ENCODE results near the gene PDYN. TPM values are rescaled to one million over a fixed set of nuclear protein-coding genes. Genes with fewer than 3 reads are reported as not detected.
"Not testable (repeated sequence)": the region's sequence is repeated elsewhere in the genome, so short reads cannot be mapped to it uniquely, and the experiment has no call there.

Gene PDYN
- not detected for polyA plus RNA-seq

- no peaks in the 10 kb centered on the region for H3K36me3 ChIP-seq (ENCODE audit: control insufficient read depth in 2 of 2, insufficient read depth in 2 of 2, low read length in 1 of 2)
- H3K4me1 ChIP-seq (ENCODE audit: control insufficient read depth in 2 of 2, insufficient read depth in 2 of 2, low read length in 1 of 2), result no peaks in the 10 kb centered on the region
- no peaks in the 10 kb centered on the region for H3K9me3 ChIP-seq (ENCODE audit: control insufficient read depth in 2 of 2, insufficient read depth in 1 of 2, low read depth in 1 of 2, low read length in 1 of 2)
- H3K4me3 ChIP-seq (ENCODE audit: low read depth in 1 of 2, low read length in 2 of 2), result no peak within 1 kb of the TSS
- WGBS, 2 donors, result 25 to 32% methylated on average over 9 of the region's 9 CpGs
- H3K27ac ChIP-seq (ENCODE audit: low read depth in 2 of 2, low read length in 1 of 2), result no peak within 1 kb of the TSS
- H3K27me3 ChIP-seq (ENCODE audit: control insufficient read depth in 1 of 2, insufficient read depth in 2 of 2, low read length in 2 of 2), result peaks cover 5 to 10% of the 10 kb centered on the region in 2 donors
These were observed at the start of gene PDYN for GRCh38 chr20:1993986-1994385. PDYN (minus strand) TSS chr20:1994058; CDS start chr20:1983084, 10,974 bp downstream.

GRCh38 chr20:2042400-2042799, 48.5 kb upstream of the PDYN start:
- no peak overlapping the region for H3K27ac ChIP-seq (ENCODE audit: low read depth in 2 of 2, low read length in 1 of 2)
- H3K4me1 ChIP-seq (ENCODE audit: control insufficient read depth in 2 of 2, insufficient read depth in 2 of 2, low read length in 1 of 2), result no peaks in the 10 kb centered on the region
- no peaks in the 10 kb centered on the region for H3K36me3 ChIP-seq (ENCODE audit: control insufficient read depth in 2 of 2, insufficient read depth in 2 of 2, low read length in 1 of 2)
- WGBS, 2 donors, result 41 to 48% methylated on average over 6 of the region's 6 CpGs
- H3K27me3 ChIP-seq (ENCODE audit: control insufficient read depth in 1 of 2, insufficient read depth in 2 of 2, low read length in 2 of 2), result peaks cover 0 to 3% of the 10 kb centered on the region in 2 donors
- no peaks in the 10 kb centered on the region for H3K9me3 ChIP-seq (ENCODE audit: control insufficient read depth in 2 of 2, insufficient read depth in 1 of 2, low read depth in 1 of 2, low read length in 1 of 2)
- H3K4me3 ChIP-seq (ENCODE audit: low read depth in 1 of 2, low read length in 2 of 2), result no peak overlapping the region

GRCh38 chr20:2038161-2038560, 44.3 kb upstream of the PDYN start:
- H3K4me1 ChIP-seq (ENCODE audit: control insufficient read depth in 2 of 2, insufficient read depth in 2 of 2, low read length in 1 of 2), result no peaks in the 10 kb centered on the region
- no peaks in the 10 kb centered on the region for H3K36me3 ChIP-seq (ENCODE audit: control insufficient read depth in 2 of 2, insufficient read depth in 2 of 2, low read length in 1 of 2)
- peaks cover 0 to 2% of the 10 kb centered on the region in 2 donors for H3K9me3 ChIP-seq (ENCODE audit: control insufficient read depth in 2 of 2, insufficient read depth in 1 of 2, low read depth in 1 of 2, low read length in 1 of 2)
- H3K27ac ChIP-seq (ENCODE audit: low read depth in 2 of 2, low read length in 1 of 2), result no peak overlapping the region
- no peak overlapping the region for H3K4me3 ChIP-seq (ENCODE audit: low read depth in 1 of 2, low read length in 2 of 2)
- 18 to 24% methylated on average over 3 of the region's 3 CpGs for WGBS, 2 donors
- peaks cover 3% of the 10 kb centered on the region in 2 donors for H3K27me3 ChIP-seq (ENCODE audit: control insufficient read depth in 1 of 2, insufficient read depth in 2 of 2, low read length in 2 of 2)

GRCh38 chr20:2037296-2037914, 43.5 kb upstream of the PDYN start:
- Histone ChIP-seq H3K9me3 (ENCODE audit: control insufficient read depth in 2 of 2, insufficient read depth in 1 of 2, low read depth in 1 of 2, low read length in 1 of 2) (peaks cover 0 to 2% of the 10 kb centered on the region in 2 donors), H3K27ac (ENCODE audit: low read depth in 2 of 2, low read length in 1 of 2) (no peak overlapping the region), H3K4me3 (ENCODE audit: low read depth in 1 of 2, low read length in 2 of 2) (no peak overlapping the region), H3K4me1 (ENCODE audit: control insufficient read depth in 2 of 2, insufficient read depth in 2 of 2, low read length in 1 of 2) (no peaks in the 10 kb centered on the region), H3K27me3 (ENCODE audit: control insufficient read depth in 1 of 2, insufficient read depth in 2 of 2, low read length in 2 of 2) (peaks cover 3% of the 10 kb centered on the region in 2 donors), H3K36me3 (ENCODE audit: control insufficient read depth in 2 of 2, insufficient read depth in 2 of 2, low read length in 1 of 2) (no peaks in the 10 kb centered on the region)
- 75 to 78% methylated on average over 4 of the region's 4 CpGs for WGBS, 2 donors

- not testable (repeated sequence) for H3K4me3 ChIP-seq (ENCODE audit: low read depth in 1 of 2, low read length in 2 of 2); H3K9me3 ChIP-seq (ENCODE audit: control insufficient read depth in 2 of 2, insufficient read depth in 1 of 2, low read depth in 1 of 2, low read length in 1 of 2); H3K4me1 ChIP-seq (ENCODE audit: control insufficient read depth in 2 of 2, insufficient read depth in 2 of 2, low read length in 1 of 2); H3K27ac ChIP-seq (ENCODE audit: low read depth in 2 of 2, low read length in 1 of 2); H3K27me3 ChIP-seq (ENCODE audit: control insufficient read depth in 1 of 2, insufficient read depth in 2 of 2, low read length in 2 of 2); H3K36me3 ChIP-seq (ENCODE audit: control insufficient read depth in 2 of 2, insufficient read depth in 2 of 2, low read length in 1 of 2)
- 96 to 97% methylated on average over 4 of the region's 4 CpGs for WGBS, 2 donors
These were observed 42.5 kb upstream of the PDYN start for GRCh38 chr20:2036357-2036756.

- Histone ChIP-seq H3K27me3 (ENCODE audit: control insufficient read depth in 1 of 2, insufficient read depth in 2 of 2, low read length in 2 of 2) (peaks cover 0 to 3% of the 10 kb centered on the region in 2 donors), H3K9me3 (ENCODE audit: control insufficient read depth in 2 of 2, insufficient read depth in 1 of 2, low read depth in 1 of 2, low read length in 1 of 2) (peaks cover under 1 to 4% of the 10 kb centered on the region in 2 donors), H3K36me3 (ENCODE audit: control insufficient read depth in 2 of 2, insufficient read depth in 2 of 2, low read length in 1 of 2) (no peaks in the 10 kb centered on the region), H3K4me3 (ENCODE audit: low read depth in 1 of 2, low read length in 2 of 2) (no peak overlapping the region), H3K4me1 (ENCODE audit: control insufficient read depth in 2 of 2, insufficient read depth in 2 of 2, low read length in 1 of 2) (no peaks in the 10 kb centered on the region), H3K27ac (ENCODE audit: low read depth in 2 of 2, low read length in 1 of 2) (no peak overlapping the region)
- WGBS, 2 donors, result 21 to 26% methylated on average over 5 of the region's 5 CpGs
These were observed 38.3 kb upstream of the PDYN start for GRCh38 chr20:2032168-2032567.

GRCh38 chr20:2026514-2026913, 32.7 kb upstream of the PDYN start:
- Histone ChIP-seq H3K36me3 (ENCODE audit: control insufficient read depth in 2 of 2, insufficient read depth in 2 of 2, low read length in 1 of 2) (no peaks in the 10 kb centered on the region), H3K27ac (ENCODE audit: low read depth in 2 of 2, low read length in 1 of 2) (no peak overlapping the region), H3K27me3 (ENCODE audit: control insufficient read depth in 1 of 2, insufficient read depth in 2 of 2, low read length in 2 of 2) (no peaks in the 10 kb centered on the region), H3K9me3 (ENCODE audit: control insufficient read depth in 2 of 2, insufficient read depth in 1 of 2, low read depth in 1 of 2, low read length in 1 of 2) (peaks cover 10 to 13% of the 10 kb centered on the region in 2 donors), H3K4me1 (ENCODE audit: control insufficient read depth in 2 of 2, insufficient read depth in 2 of 2, low read length in 1 of 2) (no peaks in the 10 kb centered on the region), H3K4me3 (ENCODE audit: low read depth in 1 of 2, low read length in 2 of 2) (no peak overlapping the region)
- WGBS, 2 donors, result 88 to 92% methylated on average over 4 of the region's 4 CpGs

- Histone ChIP-seq H3K27me3 (ENCODE audit: control insufficient read depth in 1 of 2, insufficient read depth in 2 of 2, low read length in 2 of 2) (no peaks in the 10 kb centered on the region), H3K27ac (ENCODE audit: low read depth in 2 of 2, low read length in 1 of 2) (no peak overlapping the region), H3K4me3 (ENCODE audit: low read depth in 1 of 2, low read length in 2 of 2) (no peak overlapping the region), H3K9me3 (ENCODE audit: control insufficient read depth in 2 of 2, insufficient read depth in 1 of 2, low read depth in 1 of 2, low read length in 1 of 2) (peaks cover 10 to 13% of the 10 kb centered on the region in 2 donors), H3K4me1 (ENCODE audit: control insufficient read depth in 2 of 2, insufficient read depth in 2 of 2, low read length in 1 of 2) (no peaks in the 10 kb centered on the region), H3K36me3 (ENCODE audit: control insufficient read depth in 2 of 2, insufficient read depth in 2 of 2, low read length in 1 of 2) (no peaks in the 10 kb centered on the region)
- 74 to 78% methylated on average over 9 of the region's 9 CpGs for WGBS, 2 donors
These were observed 32.1 kb upstream of the PDYN start for GRCh38 chr20:2026004-2026403.

GRCh38 chr20:2023151-2023550, 29.3 kb upstream of the PDYN start:
- no peaks in the 10 kb centered on the region for H3K27me3 ChIP-seq (ENCODE audit: control insufficient read depth in 1 of 2, insufficient read depth in 2 of 2, low read length in 2 of 2)
- H3K4me3 ChIP-seq (ENCODE audit: low read depth in 1 of 2, low read length in 2 of 2), result no peak overlapping the region
- no peaks in the 10 kb centered on the region for H3K4me1 ChIP-seq (ENCODE audit: control insufficient read depth in 2 of 2, insufficient read depth in 2 of 2, low read length in 1 of 2)
- H3K9me3 ChIP-seq (ENCODE audit: control insufficient read depth in 2 of 2, insufficient read depth in 1 of 2, low read depth in 1 of 2, low read length in 1 of 2), result peaks cover 10 to 13% of the 10 kb centered on the region in 2 donors
- 20 to 32% methylated on average over 4 of the region's 4 CpGs for WGBS, 2 donors
- H3K27ac ChIP-seq (ENCODE audit: low read depth in 2 of 2, low read length in 1 of 2), result no peak overlapping the region
- no peaks in the 10 kb centered on the region for H3K36me3 ChIP-seq (ENCODE audit: control insufficient read depth in 2 of 2, insufficient read depth in 2 of 2, low read length in 1 of 2)

GRCh38 chr20:2022163-2022562, 28.3 kb upstream of the PDYN start:
- Histone ChIP-seq H3K27ac (ENCODE audit: low read depth in 2 of 2, low read length in 1 of 2) (no peak overlapping the region), H3K4me3 (ENCODE audit: low read depth in 1 of 2, low read length in 2 of 2) (no peak overlapping the region), H3K27me3 (ENCODE audit: control insufficient read depth in 1 of 2, insufficient read depth in 2 of 2, low read length in 2 of 2) (no peaks in the 10 kb centered on the region), H3K9me3 (ENCODE audit: control insufficient read depth in 2 of 2, insufficient read depth in 1 of 2, low read depth in 1 of 2, low read length in 1 of 2) (peaks cover 8 to 13% of the 10 kb centered on the region in 2 donors), H3K36me3 (ENCODE audit: control insufficient read depth in 2 of 2, insufficient read depth in 2 of 2, low read length in 1 of 2) (no peaks in the 10 kb centered on the region), H3K4me1 (ENCODE audit: control insufficient read depth in 2 of 2, insufficient read depth in 2 of 2, low read length in 1 of 2) (no peaks in the 10 kb centered on the region)
- WGBS, 2 donors, result 57 to 58% methylated on average over 3 of the region's 3 CpGs
